HepG2 (cell line): ENCODE measurements around the gene KRTAP10-8.

Experiments
- CAMTA2 ChIP-seq: sonication (generic); formaldehyde crosslinking; IDR thresholded peaks from 2 replicates; pipeline ENCODE4 v1.4.0; 2020; ENCODE audit warnings: mild to moderate bottlenecking, missing genetic modification reagents, borderline replicate concordance
- CCAR2 ChIP-seq: fragments of 200-400 bp; formaldehyde crosslinking; optimal IDR thresholded peaks from 2 replicates; pipeline ENCODE3; 2018; ENCODE audit warnings: low read depth, mild to moderate bottlenecking, low read length, moderate library complexity
- EZH2 ChIP-seq: conservative IDR thresholded peaks from 2 replicates; pipeline ENCODE4 v1.6.1; 2012; ENCODE audit warnings: mild to moderate bottlenecking, low read depth, low read length, moderate library complexity
- JUND ChIP-seq: sonication (generic); formaldehyde crosslinking; IDR thresholded peaks from 2 replicates; pipeline ENCODE4 v1.8.0; 2022; ENCODE audit warnings: mild to moderate bottlenecking, missing genetic modification reagents
- NR2F2 ChIP-seq: IDR thresholded peaks from 2 replicates; pipeline ENCODE4 v1.6.1; 2012; ENCODE audit warnings: low read depth, inconsistent platforms, borderline replicate concordance
- POLR2AphosphoS5 ChIP-seq: IDR thresholded peaks from 2 replicates; pipeline ENCODE4 v1.6.1; 2012; ENCODE audit warnings: low read depth, low read length
- STAG1 ChIP-seq: sonication (generic); formaldehyde crosslinking; IDR thresholded peaks from 2 replicates; pipeline ENCODE4 v1.4.0; 2020; ENCODE audit warnings: missing genetic modification reagents
- TBP ChIP-seq: sonication (generic); formaldehyde crosslinking; IDR thresholded peaks from 2 replicates; pipeline ENCODE4 v1.5.0; 2020; ENCODE audit warnings: missing genetic modification reagents
- ZNF484 ChIP-seq: sonication (generic); formaldehyde crosslinking; IDR thresholded peaks from 2 replicates; pipeline ENCODE4 v1.5.1; 2020; ENCODE audit warnings: mild to moderate bottlenecking, low read depth, missing genetic modification reagents, borderline replicate concordance
- TF ChIP-seq, protein P1 (sequence below): sonication (generic); formaldehyde crosslinking; IDR thresholded peaks from 2 replicates; pipeline ENCODE4 v1.8.1; 2023; ENCODE audit warnings: mild to moderate bottlenecking, missing genetic modification reagents, borderline replicate concordance
- TF ChIP-seq, protein P2 (sequence below): IDR thresholded peaks from 2 replicates; pipeline ENCODE4 v1.6.1; 2012; ENCODE audit warnings: inconsistent platforms
- TF ChIP-seq, protein P3 (sequence below): sonication (generic); formaldehyde crosslinking; IDR thresholded peaks from 2 replicates; pipeline ENCODE4 v1.8.1; 2022; ENCODE audit warnings: mild to moderate bottlenecking, missing genetic modification reagents
- TF ChIP-seq, protein P4 (sequence below): sonication (generic); formaldehyde crosslinking; IDR thresholded peaks from 2 replicates; pipeline ENCODE4 v1.4.0; 2020; ENCODE audit warnings: mild to moderate bottlenecking, missing genetic modification reagents

DNA sequence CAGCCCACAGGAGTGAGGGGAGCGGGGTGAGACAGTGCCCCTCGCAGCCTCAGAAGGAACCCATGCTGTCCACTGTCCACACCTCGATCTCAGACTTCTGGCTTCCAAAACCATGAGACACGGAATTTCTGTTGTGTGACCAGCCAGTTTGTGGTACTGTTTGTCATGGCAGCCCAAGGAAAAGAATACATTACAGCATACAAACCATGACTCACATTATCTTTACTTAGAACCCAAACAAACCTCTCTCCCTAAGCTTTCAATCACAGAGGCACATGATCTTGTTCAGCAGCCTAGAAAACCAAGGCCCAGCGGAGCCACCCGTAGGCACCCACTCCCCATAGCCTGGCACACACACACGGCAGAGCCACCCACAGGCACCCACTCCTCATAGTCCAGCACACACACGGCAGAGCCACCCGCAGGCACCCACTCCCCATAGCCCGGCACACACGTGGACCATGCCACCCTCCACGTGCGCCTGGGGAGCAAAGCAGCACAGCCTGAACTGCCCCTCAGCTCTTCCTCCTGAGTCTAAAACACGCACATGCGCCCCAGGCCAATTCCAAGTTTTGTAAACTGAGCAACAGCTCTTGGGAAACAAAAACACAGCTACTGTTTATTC is 38.8 kb upstream of the KRTAP10-8 start:
- TF ChIP-seq, protein P1, sequence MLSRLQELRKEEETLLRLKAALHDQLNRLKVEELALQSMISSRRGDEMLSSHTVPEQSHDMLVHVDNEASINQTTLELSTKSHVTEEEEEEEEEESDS (CRISPR knock-in tag), result no peak
- no peak for TF ChIP-seq ZNF484
- no peak for TF ChIP-seq JUND (CRISPR knock-in tag)
- TF ChIP-seq CCAR2, result no peak
- no peak for TF ChIP-seq STAG1
- no peak for TF ChIP-seq CAMTA2 (CRISPR knock-in tag)
- no peak for TF ChIP-seq TBP (CRISPR knock-in tag)
- no peak for TF ChIP-seq POLR2AphosphoS5
- TF ChIP-seq, protein P2, sequence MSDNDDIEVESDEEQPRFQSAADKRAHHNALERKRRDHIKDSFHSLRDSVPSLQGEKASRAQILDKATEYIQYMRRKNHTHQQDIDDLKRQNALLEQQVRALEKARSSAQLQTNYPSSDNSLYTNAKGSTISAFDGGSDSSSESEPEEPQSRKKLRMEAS, result peak; percentile 29
- TF ChIP-seq, protein P3, sequence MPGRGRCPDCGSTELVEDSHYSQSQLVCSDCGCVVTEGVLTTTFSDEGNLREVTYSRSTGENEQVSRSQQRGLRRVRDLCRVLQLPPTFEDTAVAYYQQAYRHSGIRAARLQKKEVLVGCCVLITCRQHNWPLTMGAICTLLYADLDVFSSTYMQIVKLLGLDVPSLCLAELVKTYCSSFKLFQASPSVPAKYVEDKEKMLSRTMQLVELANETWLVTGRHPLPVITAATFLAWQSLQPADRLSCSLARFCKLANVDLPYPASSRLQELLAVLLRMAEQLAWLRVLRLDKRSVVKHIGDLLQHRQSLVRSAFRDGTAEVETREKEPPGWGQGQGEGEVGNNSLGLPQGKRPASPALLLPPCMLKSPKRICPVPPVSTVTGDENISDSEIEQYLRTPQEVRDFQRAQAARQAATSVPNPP (CRISPR knock-in tag), result no peak
- TF ChIP-seq, protein P4, sequence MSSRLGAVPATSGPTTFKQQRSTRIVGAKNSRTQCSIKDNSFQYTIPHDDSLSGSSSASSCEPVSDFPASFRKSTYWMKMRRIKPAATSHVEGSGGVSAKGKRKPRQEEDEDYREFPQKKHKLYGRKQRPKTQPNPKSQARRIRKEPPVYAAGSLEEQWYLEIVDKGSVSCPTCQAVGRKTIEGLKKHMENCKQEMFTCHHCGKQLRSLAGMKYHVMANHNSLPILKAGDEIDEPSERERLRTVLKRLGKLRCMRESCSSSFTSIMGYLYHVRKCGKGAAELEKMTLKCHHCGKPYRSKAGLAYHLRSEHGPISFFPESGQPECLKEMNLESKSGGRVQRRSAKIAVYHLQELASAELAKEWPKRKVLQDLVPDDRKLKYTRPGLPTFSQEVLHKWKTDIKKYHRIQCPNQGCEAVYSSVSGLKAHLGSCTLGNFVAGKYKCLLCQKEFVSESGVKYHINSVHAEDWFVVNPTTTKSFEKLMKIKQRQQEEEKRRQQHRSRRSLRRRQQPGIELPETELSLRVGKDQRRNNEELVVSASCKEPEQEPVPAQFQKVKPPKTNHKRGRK, result no peak
- no peak for TF ChIP-seq NR2F2
- TF ChIP-seq EZH2, result no peak
